Measurements from ENCODE around the gene TMEM130. TPM values are rescaled to one million over a fixed set of nuclear protein-coding genes. Genes with fewer than 3 reads are reported as not detected.
A peak's percentile ranks its signal among the peaks of the same experiment; 100 is the strongest.

TMEM130 gene
- total RNA-seq, 2 experiments from 2014 or later: 0.39 TPM; not detected in 1

DNA sequence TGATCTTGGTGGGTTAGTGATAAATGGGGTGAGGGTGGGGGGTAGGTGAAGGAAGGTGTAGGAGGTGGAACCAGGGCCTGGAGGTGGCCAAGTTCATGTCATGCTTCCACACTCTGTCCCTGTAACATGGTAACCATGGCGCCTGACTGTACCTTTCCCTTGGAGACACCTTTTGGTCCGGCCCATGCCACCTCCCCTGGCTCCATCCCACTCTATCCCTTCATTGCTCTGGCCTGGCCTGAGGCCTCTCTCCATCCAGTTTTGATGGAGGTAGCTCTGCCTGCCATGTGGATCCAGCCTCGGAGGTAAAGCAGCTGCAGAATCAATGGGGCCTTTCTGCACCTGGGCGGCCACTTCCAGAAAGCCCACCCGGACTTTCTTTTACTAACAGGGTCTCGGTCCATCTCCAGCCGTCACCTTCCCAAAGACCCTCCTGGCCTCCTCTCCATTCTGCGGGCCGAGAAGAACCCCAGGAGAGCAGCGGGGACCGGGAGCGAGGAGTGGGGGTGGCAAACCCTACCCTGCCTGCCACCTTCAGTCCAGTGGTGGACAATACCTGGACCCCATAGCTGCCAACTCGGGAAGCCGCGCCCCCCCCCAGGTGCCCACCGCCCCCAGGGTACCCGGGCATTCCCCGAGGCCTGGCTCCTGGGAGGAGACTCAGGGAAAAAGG, 8.0 kb upstream of the TMEM130 start:
- Histone ChIP-seq H3K27ac (ENCODE audit: low read depth in 1 of 2, low read length in 2 of 2) (no peak overlapping the region), H3K4me3 (ENCODE audit: low read length) (peak overlapping the region; percentile 61), H3K36me3 (ENCODE audit: insufficient read depth, low read length) (peaks cover 18% of the 10 kb centered on the region), H3K4me1 (ENCODE audit: insufficient read depth, low read length) (peaks cover 27% of the 10 kb centered on the region), H3K27me3 (ENCODE audit: control insufficient read depth in 1 of 2, insufficient read depth in 2 of 2, low read length in 2 of 2) (no peaks in the 10 kb centered on the region), H3K9me3 (ENCODE audit: control insufficient read depth in 1 of 2, insufficient read depth in 1 of 2, low read length in 2 of 2) (no peaks in the 10 kb centered on the region)
- Mint-ChIP-seq H3K9me3 (no peaks in the 10 kb centered on the region), H3K36me3 (ENCODE audit: low read depth) (peaks cover 30% of the 10 kb centered on the region), H3K4me1 (ENCODE audit: low read depth) (peaks cover 28% of the 10 kb centered on the region), H3K27me3 (no peaks in the 10 kb centered on the region), H3K4me3 (peak overlapping the region; percentile 85), H3K27ac (peak overlapping the region; percentile 72)
- ChIA-PET CTCF (no interaction called here), POLR2A (interaction anchor here (0.7 to 1.2 kb wide), 5 partner anchors 9 to 1006 kb away, joined by 3 to 4 read pairs (median 3); partner anchors contain the start of genes ASNS and ZKSCAN5)
- DNase-seq: peak in 1 of 14 experiments; percentile 31
- intact Hi-C loops (cut with DNase I, micrococcal nuclease): loop anchor here in 1 of 2 experiments (5.0 kb wide), 2 partner anchors 596 to 1761 kb away; partner anchors contain the start of genes BRI3 and SDHAF3
- TF ChIP-seq, protein P1, sequence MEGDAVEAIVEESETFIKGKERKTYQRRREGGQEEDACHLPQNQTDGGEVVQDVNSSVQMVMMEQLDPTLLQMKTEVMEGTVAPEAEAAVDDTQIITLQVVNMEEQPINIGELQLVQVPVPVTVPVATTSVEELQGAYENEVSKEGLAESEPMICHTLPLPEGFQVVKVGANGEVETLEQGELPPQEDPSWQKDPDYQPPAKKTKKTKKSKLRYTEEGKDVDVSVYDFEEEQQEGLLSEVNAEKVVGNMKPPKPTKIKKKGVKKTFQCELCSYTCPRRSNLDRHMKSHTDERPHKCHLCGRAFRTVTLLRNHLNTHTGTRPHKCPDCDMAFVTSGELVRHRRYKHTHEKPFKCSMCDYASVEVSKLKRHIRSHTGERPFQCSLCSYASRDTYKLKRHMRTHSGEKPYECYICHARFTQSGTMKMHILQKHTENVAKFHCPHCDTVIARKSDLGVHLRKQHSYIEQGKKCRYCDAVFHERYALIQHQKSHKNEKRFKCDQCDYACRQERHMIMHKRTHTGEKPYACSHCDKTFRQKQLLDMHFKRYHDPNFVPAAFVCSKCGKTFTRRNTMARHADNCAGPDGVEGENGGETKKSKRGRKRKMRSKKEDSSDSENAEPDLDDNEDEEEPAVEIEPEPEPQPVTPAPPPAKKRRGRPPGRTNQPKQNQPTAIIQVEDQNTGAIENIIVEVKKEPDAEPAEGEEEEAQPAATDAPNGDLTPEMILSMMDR (IDR thresholded peaks at IDR 0.05): no peak
- ATAC-seq (ENCODE audit: poor library complexity): no peak

DNA sequence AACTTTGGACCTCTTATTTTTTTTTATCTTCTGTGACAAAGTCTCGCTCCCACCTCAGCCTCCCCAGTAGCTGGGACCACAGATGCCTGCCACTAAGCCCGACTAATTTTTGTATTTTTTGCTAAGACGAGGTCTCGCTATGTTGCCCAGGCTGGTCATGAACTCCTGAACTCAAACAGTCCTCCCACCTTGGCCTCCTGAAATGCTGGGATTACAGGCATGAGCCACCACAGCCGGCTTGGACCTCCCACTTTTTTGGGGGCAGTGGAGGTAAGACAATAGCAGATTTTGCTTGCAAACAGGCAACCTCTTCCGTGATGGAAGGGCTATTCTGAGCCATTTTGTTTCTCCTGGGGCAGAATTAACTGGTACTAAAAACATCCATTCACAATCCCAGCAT, 7.3 kb upstream of the TMEM130 start:
- H3K9me3 ChIP-seq (ENCODE audit: control insufficient read depth in 1 of 2, insufficient read depth in 1 of 2, low read length in 2 of 2): no peaks in the 10 kb centered on the region
- peaks cover 25% of the 10 kb centered on the region for H3K4me1 Mint-ChIP-seq (ENCODE audit: low read depth)
- peaks cover 27% of the 10 kb centered on the region for H3K4me1 ChIP-seq (ENCODE audit: insufficient read depth, low read length)
- peak overlapping the region; percentile 85 for H3K4me3 Mint-ChIP-seq
- H3K4me3 ChIP-seq (ENCODE audit: low read length): no peak overlapping the region
- no peaks in the 10 kb centered on the region for H3K27me3 ChIP-seq (ENCODE audit: control insufficient read depth in 1 of 2, insufficient read depth in 2 of 2, low read length in 2 of 2)
- ChIA-PET CTCF (no interaction called here), POLR2A (no interaction called here)
- H3K27ac ChIP-seq (ENCODE audit: low read depth in 1 of 2, low read length in 2 of 2): no peak overlapping the region
- TF ChIP-seq, protein P1 (IDR thresholded peaks at IDR 0.05): no peak
- peaks cover 11% of the 10 kb centered on the region for H3K36me3 ChIP-seq (ENCODE audit: insufficient read depth, low read length)
- ATAC-seq (ENCODE audit: poor library complexity): no peak
- peak overlapping the region; percentile 72 for H3K27ac Mint-ChIP-seq
- no peak for DNase-seq
- peaks cover 23% of the 10 kb centered on the region for H3K36me3 Mint-ChIP-seq (ENCODE audit: low read depth)
- no peaks in the 10 kb centered on the region for H3K9me3 Mint-ChIP-seq
- no peaks in the 10 kb centered on the region for H3K27me3 Mint-ChIP-seq
- intact Hi-C loops (cut with DNase I, micrococcal nuclease): loop anchor here in 1 of 2 experiments (5.0 kb wide), 2 partner anchors 595 to 1760 kb away; partner anchors contain the start of genes BRI3 and SDHAF3

DNA sequence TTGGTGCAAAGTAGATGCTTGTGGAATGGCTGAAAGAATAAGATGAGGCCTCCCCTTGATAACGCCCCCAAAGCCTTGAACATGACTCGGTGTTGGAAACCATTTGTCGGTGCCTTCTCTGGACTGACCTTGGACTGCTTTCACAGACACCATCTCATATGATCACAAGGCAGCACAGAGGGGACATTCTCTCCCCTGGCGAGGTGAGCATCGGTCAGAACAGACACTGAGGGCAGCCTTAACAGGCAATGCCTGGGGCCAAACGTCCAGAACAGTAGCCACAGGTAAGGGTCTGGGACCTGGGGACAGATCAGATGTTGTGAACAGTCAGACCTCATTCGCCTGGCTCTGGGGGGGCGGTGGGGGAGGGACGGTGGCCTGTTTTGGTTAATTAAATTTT, 5.7 kb upstream of the TMEM130 start:
- H3K4me1 Mint-ChIP-seq (ENCODE audit: low read depth): peaks cover 12% of the 10 kb centered on the region
- no peaks in the 10 kb centered on the region for H3K9me3 Mint-ChIP-seq
- Histone ChIP-seq H3K27ac (ENCODE audit: low read depth in 1 of 2, low read length in 2 of 2) (no peak overlapping the region), H3K4me3 (ENCODE audit: low read length) (no peak overlapping the region), H3K27me3 (ENCODE audit: control insufficient read depth in 1 of 2, insufficient read depth in 2 of 2, low read length in 2 of 2) (peaks cover 6 to 10% of the 10 kb centered on the region in 2 experiments), H3K4me1 (ENCODE audit: insufficient read depth, low read length) (peaks cover 31% of the 10 kb centered on the region), H3K9me3 (ENCODE audit: control insufficient read depth in 1 of 2, insufficient read depth in 1 of 2, low read length in 2 of 2) (no peaks in the 10 kb centered on the region), H3K36me3 (ENCODE audit: insufficient read depth, low read length) (no peaks in the 10 kb centered on the region)
- ChIA-PET CTCF (no interaction called here), POLR2A (no interaction called here)
- peak overlapping the region; percentile 81 for H3K4me3 Mint-ChIP-seq
- TF ChIP-seq, protein P1 (IDR thresholded peaks at IDR 0.05): no peak
- no peak for DNase-seq
- peaks cover 13% of the 10 kb centered on the region for H3K27me3 Mint-ChIP-seq
- H3K36me3 Mint-ChIP-seq (ENCODE audit: low read depth): peaks cover 12% of the 10 kb centered on the region
- no peak for ATAC-seq (ENCODE audit: poor library complexity)
- H3K27ac Mint-ChIP-seq: no peak overlapping the region
- intact Hi-C loops (cut with DNase I, micrococcal nuclease): loop anchor here in 1 of 2 experiments (5.0 kb wide), 2 partner anchors 593 to 1758 kb away; partner anchors contain the start of genes BRI3 and SDHAF3
